Fibroblast of the aortic adventitia (primary cell): ENCODE data around the gene BEND5. TPM values are rescaled to one million over a fixed set of nuclear protein-coding genes. Genes with fewer than 3 reads are reported as not detected.

Source experiments
- DNase-seq: peaks from one replicate; pipeline ENCODE4 v3.0.0-alpha.2; 2010; ENCODE audit warnings: low read depth
- H3K4me3 ChIP-seq: 2 replicates; pipeline ENCODE4 v1.5.1; 2011; ENCODE audit warnings: low read depth, mild to moderate bottlenecking, control low read depth, low read length, moderate library complexity
- CTCF ChIP-seq: IDR thresholded peaks from 2 replicates; pipeline ENCODE4 v1.5.1; 2011; ENCODE audit warnings: mild to moderate bottlenecking, low read length, control low read depth, inconsistent platforms; ENCODE audit not compliant: insufficient read depth
- total RNA-seq: library from RNA; depleted of rRNA; stranded (reverse); fragments of >200 nt; gene quantifications from 2 replicates; pipeline ENCODE4 v1.2.3, GENCODE V29; 2012; ENCODE audit warnings: low replicate concordance

The BEND5 gene
- total RNA-seq, 1 donor = 0.45 TPM

DNA sequence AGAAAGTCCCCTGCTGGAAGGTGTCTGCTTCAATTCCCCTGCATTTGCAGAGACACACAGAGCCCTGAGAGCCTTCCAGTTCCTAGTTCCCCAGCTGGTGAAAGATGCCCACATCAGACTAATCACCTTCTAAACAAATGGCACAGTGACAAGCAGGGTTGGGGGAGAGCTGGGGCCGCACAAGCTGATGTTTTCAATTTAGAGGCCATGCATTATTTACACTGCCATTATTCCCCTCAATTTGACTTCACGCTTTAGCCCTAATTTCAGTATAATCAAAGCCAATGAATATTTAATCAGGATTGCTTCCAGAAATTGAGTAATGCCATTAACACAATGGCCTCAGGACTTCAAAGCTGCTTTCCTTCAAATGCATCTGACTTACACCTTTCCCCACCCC, 81.5 kb downstream of the BEND5 start:
- H3K4me3 ChIP-seq = no peak overlapping the region
- DNase-seq = no peak
- TF ChIP-seq CTCF = no peak

GRCh38 chr1:48693674-48694320, 82.9 kb downstream of the BEND5 start:
- TF ChIP-seq CTCF = no peak
- no peak overlapping the region for H3K4me3 ChIP-seq
- no peak for DNase-seq

DNA sequence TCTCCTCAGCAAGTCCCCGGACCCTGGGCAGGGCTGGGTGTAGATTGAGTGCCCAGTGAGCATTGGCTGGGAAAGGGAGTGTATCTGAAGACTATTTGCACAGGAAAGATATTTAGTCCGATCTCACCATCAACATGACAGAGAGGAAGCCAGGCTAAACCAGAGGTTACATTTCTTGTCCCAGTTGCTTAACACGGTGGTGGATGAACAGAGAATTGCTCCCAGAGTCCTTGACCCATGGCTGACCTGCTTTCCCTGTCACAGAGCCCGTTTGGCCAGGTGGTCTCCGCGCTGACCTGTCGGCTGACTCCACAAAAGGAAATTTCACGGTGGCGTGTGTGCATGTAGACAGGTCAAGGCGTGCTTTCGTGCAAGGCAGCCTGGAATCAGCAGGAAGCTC, 83.5 kb downstream of the BEND5 start:
- no peak overlapping the region for H3K4me3 ChIP-seq
- TF ChIP-seq CTCF = no peak
- DNase-seq = no peak

- H3K4me3 ChIP-seq = no peak overlapping the region
- no peak for DNase-seq
- TF ChIP-seq CTCF = no peak
Measured at GRCh38 chr1:48692235-48692634, 84.5 kb downstream of the BEND5 start.

- TF ChIP-seq CTCF = no peak
- no peak for DNase-seq
- no peak overlapping the region for H3K4me3 ChIP-seq
Measured at GRCh38 chr1:48691429-48692001, 85.2 kb downstream of the BEND5 start.

DNA sequence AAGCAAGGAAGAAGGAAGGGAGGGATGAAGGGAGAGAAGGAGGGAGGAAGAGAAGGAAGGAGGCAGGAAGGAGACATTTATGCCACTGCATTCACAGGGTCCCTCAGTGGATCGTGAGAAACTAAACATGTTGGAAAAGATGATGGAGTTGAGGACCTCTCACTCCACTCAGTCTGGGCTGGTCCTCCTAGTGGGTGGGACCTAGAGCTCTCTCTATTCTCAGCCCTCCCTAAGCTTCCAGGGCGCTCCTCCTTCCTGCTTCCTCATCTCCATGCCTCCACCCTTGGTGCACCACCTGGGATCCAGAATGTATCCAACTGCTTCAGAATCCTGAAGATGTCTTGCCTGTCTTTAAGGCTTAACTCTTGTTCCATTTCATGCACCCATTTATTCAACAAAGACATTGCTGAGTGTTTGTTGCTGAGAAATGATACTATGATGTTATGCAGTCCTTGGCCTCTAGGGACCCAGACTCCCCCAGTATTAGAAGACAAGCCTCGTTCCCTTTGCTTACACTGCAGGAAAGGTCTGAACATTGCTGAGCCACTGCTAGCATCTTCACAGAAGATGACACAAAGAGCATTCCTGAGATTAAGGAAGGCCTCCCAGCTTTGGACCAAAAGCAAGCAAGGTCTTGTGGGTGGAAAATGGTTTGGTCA, 88.5 kb downstream of the BEND5 start:
- DNase-seq = no peak
- TF ChIP-seq CTCF = peak; percentile 32
- no peak overlapping the region for H3K4me3 ChIP-seq
